ENCODE results near the gene FRMD3. TPM values are rescaled to one million over a fixed set of nuclear protein-coding genes. Genes with fewer than 3 reads are reported as not detected.

FRMD3 gene
- total RNA-seq, 1 experiment from 2014 or later: 0.55 TPM

- H3K27ac Mint-ChIP-seq: no peak overlapping the region
These were observed 271.9 kb downstream of the FRMD3 start for GRCh38 chr9:83266331-83266665.

More at GRCh38 chr9:83266331-83266665, 271.9 kb downstream of the FRMD3 start:
- no peak for DNase-seq
- no peak overlapping the region for H3K4ac ChIP-seq (ENCODE audit: low read depth, low read length)
- Mint-ChIP-seq H3K27me3 (ENCODE audit: low read depth) (no peaks in the 10 kb centered on the region), H3K4me3 (no peak overlapping the region), H3K4me1 (peaks cover 14 to 19% of the 10 kb centered on the region in 2 experiments), H3K9me3 (no peaks in the 10 kb centered on the region), H3K36me3 (ENCODE audit: insufficient read depth in 1 of 3, low read depth in 3 of 3) (no peaks in the 10 kb centered on the region)
- H3T11ph ChIP-seq (ENCODE audit: low read length): no peak overlapping the region
- no peak overlapping the region for H3K56ac ChIP-seq (ENCODE audit: insufficient read length, low read depth, low read length)
- no peak overlapping the region for H3K18ac ChIP-seq (ENCODE audit: insufficient read length, low read depth, low read length)
- H4K91ac ChIP-seq (ENCODE audit: insufficient read length, low read depth, low read length): no peak overlapping the region
- peaks cover 4% of the 10 kb centered on the region; the same call in 1 of the 2 replicates for H3K4me1 ChIP-seq (ENCODE audit: insufficient read depth, low read length)
- H3K9me3 ChIP-seq (ENCODE audit: control insufficient read depth, low read depth, low read length): no peaks in the 10 kb centered on the region
- no peak overlapping the region for H4K8ac ChIP-seq (replicated peaks; ENCODE audit: insufficient read length, low read depth, low read length)
- no peak overlapping the region for H2BK20ac ChIP-seq (ENCODE audit: low read depth, low read length, poor library complexity, severe bottlenecking)
- no peak overlapping the region for H2BK15ac ChIP-seq (ENCODE audit: low read depth, low read length)
- H3K27me3 ChIP-seq (ENCODE audit: insufficient read depth, low read length): no peaks in the 10 kb centered on the region
- H2BK5ac ChIP-seq (ENCODE audit: insufficient read length, low read length): no peak overlapping the region
- no peak overlapping the region for H2BK120ac ChIP-seq (ENCODE audit: low read depth, low read length, poor library complexity, severe bottlenecking)
- H3K4me2 ChIP-seq (ENCODE audit: insufficient read depth, insufficient read length, low read length): no peak overlapping the region
- H2BK12ac ChIP-seq (ENCODE audit: insufficient read length, low read depth, low read length): no peak overlapping the region
- no peaks in the 10 kb centered on the region for H3K23me2 ChIP-seq (ENCODE audit: insufficient read length, low read depth, low read length, poor library complexity, severe bottlenecking)
- no peak overlapping the region for H2AK5ac ChIP-seq (ENCODE audit: insufficient read length, low read length)
- no peaks in the 10 kb centered on the region for H4K20me1 ChIP-seq (ENCODE audit: control insufficient read depth, insufficient read depth, insufficient read length)
- no peaks in the 10 kb centered on the region for H3K79me2 ChIP-seq (ENCODE audit: insufficient read depth, low read length)
- H4K5ac ChIP-seq (ENCODE audit: insufficient read length, low read depth, low read length): no peak overlapping the region
- H3K27ac ChIP-seq (ENCODE audit: insufficient read length, low read depth, low read length): no peak overlapping the region
- no peak overlapping the region for H3K23ac ChIP-seq (ENCODE audit: insufficient read length, low read depth, low read length)
- WGBS (ENCODE audit: extremely low coverage, insufficient read length, low lambda C conversion rate): no CpG with 5 or more reads among the region's 2 CpGs
- H3K9ac ChIP-seq (ENCODE audit: extremely low read depth, insufficient read length, low read length): no peak overlapping the region
- H3K14ac ChIP-seq (ENCODE audit: insufficient read depth, low read length): no peak overlapping the region
- TF ChIP-seq, protein P1, sequence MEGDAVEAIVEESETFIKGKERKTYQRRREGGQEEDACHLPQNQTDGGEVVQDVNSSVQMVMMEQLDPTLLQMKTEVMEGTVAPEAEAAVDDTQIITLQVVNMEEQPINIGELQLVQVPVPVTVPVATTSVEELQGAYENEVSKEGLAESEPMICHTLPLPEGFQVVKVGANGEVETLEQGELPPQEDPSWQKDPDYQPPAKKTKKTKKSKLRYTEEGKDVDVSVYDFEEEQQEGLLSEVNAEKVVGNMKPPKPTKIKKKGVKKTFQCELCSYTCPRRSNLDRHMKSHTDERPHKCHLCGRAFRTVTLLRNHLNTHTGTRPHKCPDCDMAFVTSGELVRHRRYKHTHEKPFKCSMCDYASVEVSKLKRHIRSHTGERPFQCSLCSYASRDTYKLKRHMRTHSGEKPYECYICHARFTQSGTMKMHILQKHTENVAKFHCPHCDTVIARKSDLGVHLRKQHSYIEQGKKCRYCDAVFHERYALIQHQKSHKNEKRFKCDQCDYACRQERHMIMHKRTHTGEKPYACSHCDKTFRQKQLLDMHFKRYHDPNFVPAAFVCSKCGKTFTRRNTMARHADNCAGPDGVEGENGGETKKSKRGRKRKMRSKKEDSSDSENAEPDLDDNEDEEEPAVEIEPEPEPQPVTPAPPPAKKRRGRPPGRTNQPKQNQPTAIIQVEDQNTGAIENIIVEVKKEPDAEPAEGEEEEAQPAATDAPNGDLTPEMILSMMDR (conservative IDR thresholded peaks at IDR 0.05): no peak
- H2AFZ ChIP-seq (ENCODE audit: low read length): no peak overlapping the region
- no peaks in the 10 kb centered on the region for H3K79me1 ChIP-seq (ENCODE audit: insufficient read depth, low read depth, low read length, poor library complexity, severe bottlenecking)

All from H9 (cell line).